SK-N-SH treated with all-trans-retinoic acid at 6 μM for 48 hours (cell line): ENCODE results near the gene AUTS2.

Experiments
- ATAC-seq: fragments of 200-7000 bp; cut with Tn5 transposase; 3 replicates; pipeline ENCODE4 v1.9.1; 2020; ENCODE audit warnings: mild to moderate bottlenecking, moderate library complexity
- ARNTL ChIP-seq: fragments of 450-650 bp; formaldehyde crosslinking; IDR thresholded peaks from 2 replicates; pipeline ENCODE4 v1.5.0; 2020; ENCODE audit warnings: low read depth, mild to moderate bottlenecking, moderate library complexity, borderline replicate concordance
- CSDC2 ChIP-seq: fragments of 250-450 bp; sonication (Bioruptor Pico); IDR thresholded peaks from 2 replicates; pipeline ENCODE4 v1.5.0; 2020; ENCODE audit warnings: mild to moderate bottlenecking, moderate library complexity
- CSRNP3 ChIP-seq: fragments of 250-450 bp; sonication (Bioruptor Pico); IDR thresholded peaks from 2 replicates; pipeline ENCODE4 v1.5.1; 2021; ENCODE audit warnings: mild to moderate bottlenecking, moderate library complexity
- ESRRG ChIP-seq: fragments of 250-450 bp; sonication (Bioruptor Pico); IDR thresholded peaks from 2 replicates; pipeline ENCODE4 v1.6.1; 2021; ENCODE audit warnings: mild to moderate bottlenecking
- OSR1 ChIP-seq: fragments of 250-450 bp; sonication (Bioruptor Pico); IDR thresholded peaks from 2 replicates; pipeline ENCODE4 v1.8.0; 2022; ENCODE audit warnings: moderate library complexity, mild to moderate bottlenecking, inconsistent platforms
- PATZ1 ChIP-seq: fragments of 250-450 bp; sonication (Bioruptor Pico); IDR thresholded peaks from 2 replicates; pipeline ENCODE4 v1.8.0; 2020; ENCODE audit warnings: mild to moderate bottlenecking, moderate library complexity, borderline replicate concordance
- POU6F1 ChIP-seq: fragments of 250-450 bp; sonication (Bioruptor Pico); IDR thresholded peaks from 2 replicates; pipeline ENCODE4 v1.8.0; 2021; ENCODE audit warnings: low read depth, mild to moderate bottlenecking, moderate library complexity, borderline replicate concordance
- RARB ChIP-seq: fragments of 250-450 bp; sonication (Bioruptor Pico); IDR thresholded peaks from 2 replicates; pipeline ENCODE4 v1.8.0; 2021; ENCODE audit warnings: mild to moderate bottlenecking, moderate library complexity
- SNAI2 ChIP-seq: fragments of 250-450 bp; sonication (Bioruptor Pico); IDR thresholded peaks from 2 replicates; pipeline ENCODE4 v1.5.0; 2020; ENCODE audit warnings: mild to moderate bottlenecking, moderate library complexity
- TCF4 ChIP-seq: fragments of 250-450 bp; sonication (Bioruptor Pico); IDR thresholded peaks from 2 replicates; pipeline ENCODE4 v1.8.0; 2021; ENCODE audit warnings: mild to moderate bottlenecking, moderate library complexity, borderline replicate concordance
- TOX ChIP-seq: fragments of 250-450 bp; sonication (Bioruptor Pico); IDR thresholded peaks from 2 replicates; pipeline ENCODE4 v1.8.0; 2021; ENCODE audit warnings: mild to moderate bottlenecking, moderate library complexity, borderline replicate concordance
- TSHZ2 ChIP-seq: fragments of 250-450 bp; sonication (Bioruptor Pico); IDR thresholded peaks from 2 replicates; pipeline ENCODE4 v1.5.0; 2020; ENCODE audit warnings: mild to moderate bottlenecking, moderate library complexity
- ZC3H10 ChIP-seq: fragments of 250-450 bp; sonication (Bioruptor Pico); IDR thresholded peaks from 2 replicates; pipeline ENCODE4 v1.5.1; 2021; ENCODE audit warnings: mild to moderate bottlenecking, moderate library complexity
- ZFP3 ChIP-seq: fragments of 250-450 bp; sonication (Bioruptor Pico); IDR thresholded peaks from 2 replicates; pipeline ENCODE4 v1.5.0; 2020; ENCODE audit warnings: mild to moderate bottlenecking, moderate library complexity
- ZNF70 ChIP-seq: fragments of 450-650 bp; formaldehyde crosslinking; IDR thresholded peaks from 2 replicates; pipeline ENCODE4 v1.5.0; 2020; ENCODE audit warnings: mild to moderate bottlenecking, moderate library complexity

AUTS2 gene

GRCh38 chr7:70338015-70338414, 739.7 kb downstream of the AUTS2 start:
- ATAC-seq = no peak
- TF ChIP-seq OSR1 (CRISPR knock-in tag) = no peak
- no peak for TF ChIP-seq ZC3H10 (CRISPR knock-in tag)
- no peak for TF ChIP-seq CSRNP3
- no peak for TF ChIP-seq TSHZ2
- no peak for TF ChIP-seq ZFP3

- no peak for ATAC-seq
Observed at GRCh38 chr7:70340236-70340635, 742.0 kb downstream of the AUTS2 start.

GRCh38 chr7:70341446-70341845, 743.2 kb downstream of the AUTS2 start:
- TF ChIP-seq CSDC2 (CRISPR knock-in tag) (no peak), CSRNP3 (no peak), ESRRG (CRISPR knock-in tag) (no peak), TOX (no peak), RARB (CRISPR knock-in tag) (no peak), ARNTL (CRISPR knock-in tag) (no peak), PATZ1 (CRISPR knock-in tag) (no peak), POU6F1 (CRISPR knock-in tag) (no peak), SNAI2 (CRISPR knock-in tag) (no peak), TCF4 (CRISPR knock-in tag) (no peak)
- ATAC-seq = no peak

More at GRCh38 chr7:70340236-70340635, 742.0 kb downstream of the AUTS2 start:
- TF ChIP-seq ZNF70 (CRISPR knock-in tag) (no peak), ZC3H10 (CRISPR knock-in tag) (no peak), ARNTL (CRISPR knock-in tag) (no peak), CSRNP3 (no peak), PATZ1 (CRISPR knock-in tag) (no peak), TOX (no peak)
